HG03066 (cell line): ENCODE measurements around the gene TEX35.
"Not testable (repeated sequence)": the region's sequence is repeated elsewhere in the genome, so short reads cannot be mapped to it uniquely, and the experiment has no call there.

ENCODE experiments used
- ATAC-seq: cut with Tn5 transposase; IDR thresholded peaks from one replicate; pipeline ENCODE4 v1.9.1; 2021; ENCODE audit warnings: low read depth; ENCODE audit not compliant: unreplicated experiment

The TEX35 gene

DNA sequence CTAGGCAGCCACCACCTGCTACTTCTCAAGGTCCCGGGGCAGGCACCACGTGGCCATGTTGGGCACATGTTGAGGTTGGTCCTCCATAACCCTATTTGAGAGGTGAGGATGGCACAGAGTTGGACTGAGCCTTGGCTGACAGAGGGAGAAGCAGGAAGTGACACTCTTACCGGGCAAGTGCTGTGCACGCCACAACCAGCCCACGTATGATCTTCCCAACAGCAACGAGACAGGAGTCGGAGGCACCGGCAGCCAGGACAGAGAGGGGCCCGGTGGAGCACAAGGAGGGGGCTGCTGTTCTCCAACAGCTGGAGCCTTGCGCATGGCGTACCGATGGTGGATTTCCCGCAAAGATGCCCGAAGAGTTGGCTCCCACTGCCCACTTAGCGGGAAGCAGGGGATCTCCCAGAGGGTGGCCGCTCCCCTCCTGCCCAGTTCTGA, 19.6 kb upstream of the TEX35 start:
- no peak for ATAC-seq

DNA sequence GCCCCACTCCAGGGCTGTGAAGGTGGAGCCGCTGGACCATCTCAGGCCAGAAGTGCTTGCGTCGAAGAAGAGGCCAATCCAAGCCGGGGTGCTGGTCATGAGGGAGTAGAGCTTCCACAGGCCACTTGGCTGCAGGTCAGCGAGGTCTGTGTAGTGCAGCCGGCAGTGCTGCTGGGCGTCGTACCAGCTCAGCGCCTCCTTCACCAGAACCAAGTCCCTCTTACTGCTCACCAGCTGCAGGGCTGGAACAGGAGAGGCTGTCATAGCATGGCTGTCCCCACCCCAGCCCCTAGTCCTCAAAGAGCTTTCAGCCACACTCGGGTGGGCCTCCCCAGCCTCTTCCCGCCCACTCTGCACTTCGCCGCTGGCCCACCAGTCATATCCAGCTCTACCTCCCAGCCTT, 18.3 kb upstream of the TEX35 start:
- ATAC-seq: no peak

DNA sequence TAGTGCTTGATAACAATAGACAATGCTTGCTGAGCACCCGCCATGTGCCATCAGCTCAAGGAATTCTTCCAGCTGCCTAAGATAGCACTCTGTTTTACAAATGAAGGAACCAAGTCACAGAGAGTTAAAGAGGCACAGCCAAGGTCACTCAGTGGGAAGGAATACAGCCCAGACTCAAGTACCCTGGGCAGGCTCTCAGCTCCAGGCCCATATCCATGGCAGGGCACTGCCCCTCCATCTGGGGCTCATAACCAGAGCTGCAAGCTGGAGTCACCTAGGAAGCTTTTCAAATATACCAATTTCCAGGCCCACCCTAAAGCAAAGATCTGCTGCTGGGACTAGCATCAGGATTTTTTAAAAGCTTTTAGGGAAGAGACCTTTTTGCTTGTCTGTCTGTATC, 17.8 kb upstream of the TEX35 start:
- ATAC-seq: no peak

DNA sequence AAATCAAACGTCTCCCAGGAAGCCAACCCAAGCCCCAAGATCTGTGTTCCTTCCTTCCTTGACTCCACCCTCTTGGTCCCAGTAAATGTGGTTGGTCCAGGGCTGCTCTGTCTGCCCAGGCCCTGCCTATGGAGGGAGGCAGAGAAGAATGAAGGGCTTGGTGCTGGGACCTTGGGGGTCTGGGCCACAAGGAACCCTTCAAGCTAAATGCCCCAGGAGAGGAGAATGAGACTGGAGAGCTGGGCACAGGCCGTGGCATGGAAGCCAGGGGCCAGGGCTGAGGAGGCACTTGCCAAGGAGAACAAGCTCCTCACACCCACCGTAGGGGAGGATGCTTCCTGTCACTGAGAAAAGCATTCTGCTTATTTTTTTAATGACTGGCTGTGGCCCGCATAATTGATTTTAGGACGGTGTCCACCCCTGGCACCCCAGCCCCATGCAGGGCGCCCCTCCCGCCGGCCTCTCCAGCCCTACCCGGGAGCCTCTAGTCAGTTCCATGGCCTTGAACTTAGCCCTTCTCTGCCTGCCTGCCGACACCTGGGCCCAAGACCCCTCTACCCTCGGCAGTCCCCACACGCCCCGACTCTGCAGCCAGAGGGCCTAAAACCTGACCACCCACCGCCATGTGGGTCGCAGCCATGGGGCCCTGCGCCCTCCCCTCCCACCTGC, 17.0 kb upstream of the TEX35 start:
- no peak for ATAC-seq

DNA sequence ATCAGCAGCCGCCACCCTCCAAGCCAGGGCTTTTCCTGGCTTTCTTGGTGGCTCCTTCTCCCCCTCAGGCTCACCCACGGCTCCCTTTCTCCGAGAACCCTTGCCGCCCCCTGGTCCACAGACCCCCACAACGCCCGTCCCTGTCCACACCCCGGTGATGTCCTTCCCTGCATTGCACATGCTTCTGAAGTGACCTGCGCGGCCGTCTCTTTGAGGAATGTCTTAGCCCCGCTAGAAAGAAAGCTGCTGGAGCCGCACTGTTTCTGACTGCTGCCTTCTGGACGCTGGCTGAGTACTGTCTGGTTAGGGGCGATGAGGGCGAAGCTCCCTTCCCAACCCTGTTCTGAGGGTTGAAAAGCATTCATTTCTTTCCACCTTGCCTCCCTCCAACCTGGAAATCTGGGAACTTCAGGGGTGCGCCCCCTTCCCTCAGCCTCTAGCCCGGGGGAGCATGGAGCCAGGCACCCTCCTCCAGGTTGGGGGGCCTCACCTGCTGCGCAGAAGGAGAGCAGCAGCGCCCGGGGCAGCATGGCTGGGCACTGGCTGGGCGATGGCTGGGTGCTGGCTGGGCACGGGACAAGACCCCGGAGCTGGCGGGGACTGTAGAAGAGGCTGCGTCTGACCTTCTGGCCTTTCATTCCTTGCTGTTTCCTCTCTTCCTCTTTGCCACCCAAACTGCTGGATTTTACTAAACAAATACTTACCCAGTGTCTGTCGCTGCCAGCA, 16.3 kb upstream of the TEX35 start, which contains the start of gene CLEC20A:
Gene CLEC20A, minus strand, starts transcription at position 555 of the 726 bp plus-strand sequence. Its CDS starts 25 bp downstream, at position 530.
- no peak for ATAC-seq

DNA sequence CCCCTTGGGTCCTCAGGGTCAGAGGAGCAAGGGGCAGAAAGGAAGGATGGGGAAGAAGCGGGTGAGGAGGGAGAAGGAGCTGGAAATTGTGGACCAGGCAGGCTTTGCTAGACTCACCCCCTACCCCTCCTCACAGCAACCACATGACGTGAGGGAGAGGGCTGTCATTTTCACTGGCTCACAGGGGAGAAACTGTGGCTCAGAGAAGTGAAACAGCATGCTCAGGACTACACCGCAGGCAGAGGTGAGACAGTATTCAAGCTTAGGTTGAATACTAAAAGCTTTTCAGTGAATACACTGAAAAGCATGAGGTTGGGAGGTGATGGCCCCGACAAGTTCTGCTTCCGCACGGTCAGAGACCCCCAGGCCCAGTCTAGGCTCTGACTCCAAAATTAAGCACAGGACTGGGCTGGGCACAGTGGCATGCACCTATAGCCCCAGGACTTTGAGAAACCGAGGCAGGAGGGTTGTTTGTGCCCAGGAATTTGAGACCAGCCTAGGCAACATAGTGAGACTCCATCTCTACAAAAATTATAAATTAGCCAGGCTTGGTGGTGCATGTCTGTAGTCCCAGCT, 14.9 kb upstream of the TEX35 start:
- no peak for ATAC-seq

DNA sequence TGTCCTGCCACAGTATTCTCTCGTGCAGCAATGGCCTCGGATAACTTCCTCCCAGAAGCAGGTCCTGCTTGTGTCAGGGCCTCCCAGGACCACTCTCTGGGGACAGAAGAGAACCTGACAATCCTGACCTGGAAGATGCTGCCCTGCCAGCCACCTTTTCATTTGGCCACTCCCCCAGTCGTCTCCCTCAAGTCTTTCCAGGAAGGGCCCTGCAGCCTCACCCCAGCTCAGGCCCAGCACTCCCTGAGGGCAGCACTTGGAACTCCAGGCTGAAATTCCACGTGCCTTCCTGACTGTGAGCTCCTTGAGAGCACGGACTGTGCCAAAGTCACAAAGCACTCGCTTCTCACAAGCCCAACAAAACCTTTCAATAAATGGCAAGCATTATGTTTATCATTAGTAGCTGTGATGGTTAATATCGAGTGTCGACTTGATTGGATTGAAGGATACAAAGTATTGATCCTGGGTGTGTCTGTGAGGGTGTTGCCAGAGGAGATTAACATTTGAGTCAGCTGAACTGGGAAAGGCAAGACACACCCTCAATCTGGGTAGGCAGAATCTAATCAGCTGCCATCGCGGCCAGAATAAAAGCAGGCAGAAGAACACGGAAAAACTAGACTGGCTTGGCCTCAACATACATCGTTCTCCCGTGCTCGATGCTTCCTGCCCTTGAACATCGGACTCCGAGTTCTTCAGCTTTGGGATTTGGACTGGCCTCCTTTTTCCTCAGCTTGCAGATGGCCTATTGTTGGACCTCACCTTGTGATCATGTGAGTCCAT, 13.8 kb upstream of the TEX35 start:
- ATAC-seq: no peak

DNA sequence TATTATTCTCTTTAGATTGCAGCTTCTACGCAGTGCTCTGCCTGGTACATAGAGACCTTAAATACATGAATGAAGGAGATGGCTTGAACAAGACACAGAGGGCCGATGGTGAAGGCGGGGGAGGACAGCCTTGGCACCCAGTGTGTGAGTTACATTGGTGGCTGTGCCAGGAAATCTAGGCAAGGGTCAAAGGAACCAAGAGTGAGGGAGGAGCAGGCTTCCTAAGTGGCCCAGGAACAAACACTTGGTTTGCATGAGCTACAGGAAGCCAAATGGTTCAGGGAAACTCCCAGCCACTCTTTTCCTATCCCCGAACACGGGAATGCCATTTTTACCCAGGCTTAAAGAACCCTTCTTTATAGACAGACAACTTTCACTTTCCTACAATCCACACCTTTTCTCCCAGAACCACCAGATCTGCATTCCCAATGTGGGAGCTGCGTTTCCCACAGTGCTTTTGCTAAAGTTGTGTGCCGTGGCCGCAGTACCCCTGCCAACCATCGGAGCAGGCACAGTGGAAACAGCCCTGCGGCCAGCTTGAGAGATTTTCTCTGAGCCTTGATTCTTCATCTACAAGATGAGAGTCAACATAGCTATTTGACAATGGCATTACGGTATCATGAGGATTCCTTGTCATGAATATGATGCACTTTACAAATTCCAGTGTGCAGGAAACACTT, 12.7 kb upstream of the TEX35 start:
- ATAC-seq: no peak

DNA sequence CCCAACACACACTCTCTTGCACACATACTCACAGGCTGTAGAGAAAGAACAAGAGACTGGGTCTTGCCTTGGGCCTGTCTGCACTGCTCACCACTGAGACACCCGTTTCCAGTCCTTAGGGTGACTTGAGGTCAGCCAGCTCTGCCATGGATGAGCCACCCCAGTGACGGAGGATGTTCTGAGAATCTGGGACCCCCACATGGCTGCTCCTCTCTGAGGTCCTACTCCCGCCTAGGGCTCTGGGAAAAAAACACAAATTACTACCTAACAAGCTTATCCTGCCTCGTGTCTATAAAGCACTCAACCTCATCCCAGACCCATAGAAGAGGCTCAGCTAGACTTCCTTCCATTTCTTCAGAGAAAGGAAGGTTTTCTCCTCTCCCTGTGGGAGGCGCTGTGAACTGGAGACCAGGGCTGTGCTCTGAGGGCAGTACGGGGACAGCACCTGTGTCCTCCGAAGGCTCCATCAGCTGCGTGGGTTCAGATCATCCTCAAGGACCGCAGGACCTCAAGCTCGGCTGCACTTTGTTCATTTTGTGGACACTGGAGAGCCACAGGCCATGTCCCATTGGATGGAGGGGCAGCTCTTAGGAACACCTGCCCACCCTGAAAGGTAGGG, 11.9 kb upstream of the TEX35 start:
- ATAC-seq: no peak

DNA sequence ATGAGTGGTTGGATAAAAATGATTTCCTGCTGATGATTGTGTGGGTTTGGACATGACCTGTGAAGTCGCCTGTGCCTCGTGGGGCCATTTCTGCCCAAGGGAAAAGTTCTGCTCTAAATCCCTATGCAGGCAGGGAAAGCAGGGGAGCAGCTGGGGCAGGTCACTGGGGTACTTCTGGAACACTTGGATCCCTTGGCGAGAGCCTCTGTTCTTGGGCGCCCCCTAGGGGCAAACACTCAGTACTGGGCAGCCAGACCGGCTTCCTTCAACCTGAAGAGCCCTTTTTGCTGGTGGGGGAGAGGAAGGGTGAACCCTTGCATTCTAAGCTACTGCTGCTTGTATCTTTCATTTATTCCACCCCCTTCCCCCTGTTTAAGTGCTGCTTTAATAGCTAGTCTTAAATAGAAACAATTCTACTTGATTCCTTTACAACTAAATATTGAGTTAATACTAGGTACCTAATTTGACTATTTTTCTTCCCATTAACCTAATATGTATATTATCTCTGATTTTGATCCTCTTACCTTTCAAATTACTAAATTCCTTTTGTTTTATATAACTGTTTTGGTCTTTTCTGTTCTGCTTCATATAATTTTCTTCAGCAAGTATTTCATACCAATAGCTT, 11.1 kb upstream of the TEX35 start:
- ATAC-seq: peak; percentile 70

DNA sequence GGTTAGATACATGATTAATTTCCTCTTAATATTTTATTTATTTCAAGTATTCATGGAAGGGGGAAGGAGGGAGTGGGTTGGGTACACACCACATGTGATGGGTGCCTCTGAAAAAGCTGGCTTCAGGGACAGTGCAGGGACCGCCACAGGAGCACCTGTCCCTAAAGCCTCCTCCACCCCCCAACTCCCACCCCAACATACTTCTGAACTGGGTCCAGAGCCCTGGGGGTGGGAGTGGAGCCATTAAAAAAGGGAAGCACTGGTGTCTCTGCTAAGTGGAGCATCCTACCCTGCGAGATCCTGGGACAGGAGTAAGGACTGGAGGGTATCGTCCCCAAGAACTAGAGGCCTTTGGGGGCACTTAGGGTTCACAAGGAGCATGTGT, 10.6 kb upstream of the TEX35 start:
- no peak for ATAC-seq

DNA sequence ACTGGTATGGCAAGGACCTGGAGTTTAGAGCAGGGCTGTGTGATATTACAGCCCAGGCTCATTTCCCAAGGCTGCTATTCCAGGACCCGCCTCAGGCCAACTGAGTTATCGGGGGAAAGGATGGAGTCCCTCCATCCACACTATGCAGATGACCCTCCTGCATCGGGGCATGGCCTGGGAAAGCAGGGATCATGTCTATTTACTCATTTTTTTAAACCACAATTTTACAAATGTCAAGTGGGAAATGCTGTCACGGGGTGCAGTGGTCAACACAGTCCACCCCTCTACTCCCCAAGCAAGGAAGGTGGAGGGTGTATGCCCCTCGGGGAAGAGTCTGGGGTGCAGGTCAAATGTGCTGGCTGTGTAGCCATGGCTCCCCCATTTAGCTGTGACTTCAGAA, 10.1 kb upstream of the TEX35 start:
- no peak for ATAC-seq

DNA sequence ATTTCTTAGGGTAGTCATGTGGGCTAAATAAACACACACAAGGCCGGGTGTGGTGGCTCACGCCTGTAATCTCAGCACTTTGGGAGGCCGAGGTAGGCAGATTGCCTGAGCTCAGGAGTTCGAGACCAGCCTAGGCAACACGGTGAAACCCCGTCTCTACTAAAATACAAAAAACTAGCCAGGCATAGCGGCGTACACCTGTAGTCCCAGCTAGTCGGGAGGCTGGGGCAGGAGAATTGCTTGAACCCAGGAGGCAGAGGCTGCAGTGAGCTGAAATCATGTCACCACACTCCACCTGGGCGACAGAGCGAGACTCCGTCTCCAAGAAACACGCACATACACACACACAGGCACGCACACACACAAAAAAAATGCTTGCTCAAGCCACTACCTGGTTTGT, 9.6 kb upstream of the TEX35 start:
- ATAC-seq: not testable (repeated sequence)

DNA sequence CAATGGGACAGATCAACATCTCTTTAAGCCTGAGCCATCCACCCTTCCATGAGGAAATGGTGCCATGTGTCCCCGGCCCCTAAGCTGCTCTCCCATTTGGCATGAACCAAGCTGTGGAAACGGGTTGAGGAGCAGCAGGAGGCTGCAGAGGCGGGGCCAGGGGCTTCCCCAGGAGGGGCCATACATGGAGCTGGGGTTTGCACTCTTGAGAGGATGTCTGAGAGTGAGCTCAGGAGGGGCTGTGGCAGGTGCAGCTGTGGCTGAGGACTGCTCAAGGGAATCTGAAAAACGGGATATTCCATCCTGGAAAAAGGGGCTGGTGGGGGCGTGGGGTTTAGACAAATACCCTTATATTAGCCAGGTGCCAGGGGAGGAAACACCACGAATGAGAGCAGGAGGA, 9.1 kb upstream of the TEX35 start:
- no peak for ATAC-seq

DNA sequence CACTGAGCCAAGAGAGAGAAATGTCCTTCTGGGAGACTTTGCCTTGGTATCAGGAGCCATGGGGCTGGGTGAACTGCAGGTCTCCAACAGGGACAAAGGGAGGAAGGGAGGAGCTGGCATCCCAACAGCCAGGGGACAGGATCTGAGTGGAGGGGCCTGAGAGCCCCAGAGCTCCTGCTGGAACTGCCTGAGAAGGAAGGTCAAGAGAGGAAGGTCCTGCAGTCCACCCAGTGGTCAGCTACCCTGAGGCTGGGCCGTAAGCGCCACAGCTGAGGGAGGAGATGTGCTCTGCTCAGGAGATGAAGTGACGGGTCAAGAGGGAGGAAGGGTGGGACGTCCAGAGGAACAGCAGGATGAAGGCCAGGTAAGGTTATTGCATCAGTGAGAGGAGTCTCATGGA, 8.6 kb upstream of the TEX35 start:
- ATAC-seq: no peak

DNA sequence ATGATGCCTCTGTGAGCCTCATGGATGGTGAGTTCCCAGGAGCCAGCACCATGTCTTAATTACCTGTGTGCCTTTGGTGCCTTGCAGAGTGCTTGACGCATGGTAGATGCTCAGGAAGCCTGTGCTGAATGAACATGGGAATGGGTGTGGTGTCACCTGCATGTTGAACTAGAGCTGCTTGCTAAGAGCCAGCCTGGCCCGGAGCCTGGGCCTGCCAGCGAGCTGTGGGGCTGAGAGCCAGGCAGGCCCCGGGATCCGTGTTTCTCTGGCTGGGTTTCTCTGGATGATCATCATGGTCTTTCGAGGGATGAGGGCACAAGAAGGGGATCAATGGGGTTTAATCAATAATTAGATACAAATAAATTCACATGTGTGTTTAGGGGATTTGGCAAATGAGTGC, 6.7 kb upstream of the TEX35 start:
- no peak for ATAC-seq

DNA sequence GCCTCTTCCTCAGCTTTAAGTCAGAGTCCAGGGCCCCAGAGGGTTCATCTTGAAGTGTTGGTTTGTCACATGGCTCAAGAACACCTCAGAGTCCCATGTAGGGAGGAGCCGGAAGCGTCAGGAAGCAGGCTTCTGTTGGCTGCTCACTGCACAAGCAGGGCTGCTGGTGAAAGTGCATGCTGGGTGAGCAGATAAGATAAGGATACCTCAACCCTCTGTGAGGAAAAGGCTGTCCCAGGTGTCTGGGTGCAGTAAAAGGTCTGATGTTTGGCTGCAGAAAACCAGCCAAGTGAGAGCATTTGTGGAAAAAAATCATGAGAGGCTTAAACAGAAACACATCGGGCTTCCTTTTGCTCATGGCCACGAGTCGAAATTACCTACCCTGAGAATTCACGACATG, 6.2 kb upstream of the TEX35 start:
- no peak for ATAC-seq

DNA sequence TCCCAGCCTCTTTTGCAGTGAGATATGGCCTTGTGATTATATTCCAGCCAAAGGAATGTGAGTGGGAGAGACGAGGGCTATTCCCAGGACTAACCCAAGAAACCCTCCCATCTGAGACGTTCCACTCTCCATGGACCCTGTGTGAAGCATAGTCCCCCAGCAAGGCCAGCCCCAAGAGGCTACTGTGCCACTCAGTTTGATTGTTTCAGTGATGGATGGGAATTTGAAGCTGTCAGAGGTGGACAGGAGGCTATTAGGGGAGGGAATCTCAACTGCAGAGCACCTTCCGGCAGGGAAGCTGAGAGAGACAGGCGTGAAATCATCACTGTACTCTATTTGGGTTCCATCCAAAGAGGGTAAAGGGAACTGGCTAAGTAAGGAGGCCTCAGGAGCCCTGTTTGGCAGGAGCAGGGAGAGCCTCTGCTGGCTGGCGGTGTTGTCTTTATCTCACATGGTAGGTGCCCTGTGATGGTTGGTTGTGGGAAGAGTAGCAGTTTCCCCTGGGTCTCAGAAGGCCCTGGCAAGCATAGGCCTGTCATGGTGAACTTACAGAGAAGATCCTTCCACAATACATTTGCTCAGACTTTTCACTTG, 3.4 kb upstream of the TEX35 start:
- ATAC-seq: no peak

DNA sequence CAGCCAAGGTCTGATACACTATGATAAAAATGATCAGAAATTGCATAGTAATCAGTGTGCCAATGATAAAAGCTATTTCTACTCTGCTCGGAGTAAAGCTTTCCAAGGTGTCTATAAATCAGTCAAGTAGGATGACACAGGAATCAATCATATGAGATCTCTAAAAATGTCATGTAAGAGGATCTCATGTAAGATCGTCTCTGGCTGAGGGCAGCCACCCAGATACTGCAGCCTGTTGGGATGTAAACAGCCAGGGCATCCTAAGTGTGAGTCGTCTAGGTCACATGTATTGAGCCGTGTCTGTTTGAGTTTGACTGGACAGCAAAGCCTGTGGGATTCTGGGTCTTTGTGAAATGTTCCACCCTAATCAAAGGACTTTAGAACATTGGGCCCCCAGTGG, 2.8 kb upstream of the TEX35 start:
- ATAC-seq: no peak
